Measurements from ENCODE around the gene TRHDE. TPM values are rescaled to one million over a fixed set of nuclear protein-coding genes. Genes with fewer than 3 reads are reported as not detected.
"Not testable (repeated sequence)": the region's sequence is repeated elsewhere in the genome, so short reads cannot be mapped to it uniquely, and the experiment has no call there.

Gene TRHDE
- total RNA-seq, 2 donors from 2014 or later, result 3.1 to 4.1 TPM

DNA sequence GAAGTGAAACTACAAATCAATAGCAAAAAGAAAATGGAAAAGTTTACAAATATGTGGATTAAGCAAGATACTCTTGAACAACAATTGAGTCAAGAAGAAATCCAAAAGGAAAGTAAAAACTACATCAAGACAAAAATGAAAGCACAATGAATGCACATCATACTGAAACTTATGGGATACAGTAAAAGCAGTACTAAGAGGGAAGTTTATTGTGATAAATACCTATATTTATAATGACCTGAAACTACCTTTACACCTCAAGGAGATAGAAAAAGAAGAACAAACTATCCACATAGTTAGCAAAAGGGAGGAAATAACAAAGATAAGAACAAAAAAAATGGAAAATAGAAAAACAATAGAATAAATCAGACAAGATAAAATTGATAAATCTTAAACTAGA is 375.0 kb downstream of the TRHDE start:
- Histone ChIP-seq H3K27me3 (replicated peaks; ENCODE audit: insufficient read depth) (no peaks in the 10 kb centered on the region), H3K36me3 (no peaks in the 10 kb centered on the region), H3K4me1 (replicated peaks) (no peaks in the 10 kb centered on the region), H3K9me3 (no peaks in the 10 kb centered on the region), H3K4me3 (no peak overlapping the region), H3K27ac (no peak overlapping the region)
- DNase-seq (ENCODE audit: low spot score), result no peak
- intact Hi-C loops (cut with DNase I), result no loop called here
- TF ChIP-seq, protein P1, sequence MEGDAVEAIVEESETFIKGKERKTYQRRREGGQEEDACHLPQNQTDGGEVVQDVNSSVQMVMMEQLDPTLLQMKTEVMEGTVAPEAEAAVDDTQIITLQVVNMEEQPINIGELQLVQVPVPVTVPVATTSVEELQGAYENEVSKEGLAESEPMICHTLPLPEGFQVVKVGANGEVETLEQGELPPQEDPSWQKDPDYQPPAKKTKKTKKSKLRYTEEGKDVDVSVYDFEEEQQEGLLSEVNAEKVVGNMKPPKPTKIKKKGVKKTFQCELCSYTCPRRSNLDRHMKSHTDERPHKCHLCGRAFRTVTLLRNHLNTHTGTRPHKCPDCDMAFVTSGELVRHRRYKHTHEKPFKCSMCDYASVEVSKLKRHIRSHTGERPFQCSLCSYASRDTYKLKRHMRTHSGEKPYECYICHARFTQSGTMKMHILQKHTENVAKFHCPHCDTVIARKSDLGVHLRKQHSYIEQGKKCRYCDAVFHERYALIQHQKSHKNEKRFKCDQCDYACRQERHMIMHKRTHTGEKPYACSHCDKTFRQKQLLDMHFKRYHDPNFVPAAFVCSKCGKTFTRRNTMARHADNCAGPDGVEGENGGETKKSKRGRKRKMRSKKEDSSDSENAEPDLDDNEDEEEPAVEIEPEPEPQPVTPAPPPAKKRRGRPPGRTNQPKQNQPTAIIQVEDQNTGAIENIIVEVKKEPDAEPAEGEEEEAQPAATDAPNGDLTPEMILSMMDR (IDR thresholded peaks at IDR 0.05), result no peak
- no peak for TF ChIP-seq POLR2AphosphoS5 (IDR thresholded peaks at IDR 0.05)
- TF ChIP-seq POLR2A (IDR thresholded peaks at IDR 0.05), result no peak

DNA sequence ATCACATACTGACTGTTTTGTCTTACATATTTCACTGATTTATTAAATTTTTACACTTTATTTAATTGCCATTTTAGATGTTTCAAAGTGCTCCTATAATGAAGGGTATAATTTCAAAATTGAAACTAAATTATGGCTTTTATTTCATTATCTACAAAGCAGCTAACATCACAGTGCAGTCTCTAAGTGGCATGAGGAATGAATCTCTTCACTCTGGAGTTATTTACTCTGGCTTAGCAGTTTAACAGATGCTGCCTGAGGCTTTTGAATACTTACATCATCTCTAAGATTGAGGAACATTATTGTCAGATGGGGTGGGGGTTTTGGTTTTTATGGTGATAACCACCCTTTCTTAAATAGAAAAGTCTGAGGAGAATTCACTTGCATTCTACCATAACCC is 386.4 kb downstream of the TRHDE start:
- no peak for DNase-seq (ENCODE audit: low spot score)
- Histone ChIP-seq H3K4me1 (replicated peaks) (no peaks in the 10 kb centered on the region), H3K27ac (no peak overlapping the region), H3K9me3 (no peaks in the 10 kb centered on the region), H3K4me3 (no peak overlapping the region), H3K27me3 (replicated peaks; ENCODE audit: insufficient read depth) (no peaks in the 10 kb centered on the region), H3K36me3 (no peaks in the 10 kb centered on the region)
- intact Hi-C loops (cut with DNase I), result no loop called here
- TF ChIP-seq, protein P1 (IDR thresholded peaks at IDR 0.05), result no peak
- TF ChIP-seq POLR2AphosphoS5 (IDR thresholded peaks at IDR 0.05) (no peak), POLR2A (IDR thresholded peaks at IDR 0.05) (no peak)

DNA sequence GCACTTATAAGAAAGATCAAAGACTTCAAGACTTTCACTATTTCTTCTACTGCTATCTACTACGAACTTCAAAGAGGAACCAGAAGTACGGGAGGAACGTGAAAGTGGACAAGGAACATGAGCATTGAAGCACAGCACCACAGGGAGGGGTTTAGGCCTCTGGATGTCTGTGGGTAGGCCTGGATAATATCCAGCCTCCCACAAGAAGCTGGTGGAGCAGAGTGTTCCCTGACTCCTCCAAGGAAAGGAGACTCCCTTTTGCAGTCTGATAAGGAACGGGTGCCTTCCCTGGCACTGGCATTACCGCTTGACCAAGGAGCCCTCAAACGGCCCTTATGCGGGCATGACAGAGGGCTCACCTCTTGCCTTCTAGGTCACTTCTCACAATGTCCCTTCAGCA is 388.0 kb downstream of the TRHDE start:
- 87% methylated on average over 7 of the region's 7 CpGs for WGBS
- H3K27ac ChIP-seq; H3K27me3 ChIP-seq (replicated peaks; ENCODE audit: insufficient read depth); intact Hi-C loops (cut with DNase I); H3K9me3 ChIP-seq; H3K4me3 ChIP-seq; H3K36me3 ChIP-seq; H3K4me1 ChIP-seq (replicated peaks); DNase-seq (ENCODE audit: low spot score): not testable (repeated sequence)

DNA sequence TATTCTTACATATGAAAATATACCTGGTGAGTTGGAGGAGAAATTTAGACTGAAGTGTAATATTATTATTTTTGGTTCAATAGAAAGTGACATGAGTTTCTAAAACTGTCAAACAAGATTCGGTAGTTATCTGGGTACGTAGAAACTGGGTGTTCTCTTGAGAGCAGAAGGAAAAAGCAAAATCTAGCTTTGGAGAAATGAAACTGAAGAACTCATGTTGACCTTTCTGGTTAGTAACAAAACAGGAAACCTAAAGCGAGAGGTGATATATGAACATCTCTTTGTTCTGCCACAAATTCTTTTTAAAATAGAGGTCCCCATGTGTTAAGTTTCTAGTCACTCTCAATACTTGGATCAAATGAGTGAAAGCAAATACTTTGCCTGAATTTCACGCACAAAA is 401.7 kb downstream of the TRHDE start:
- DNase-seq (ENCODE audit: low spot score), result no peak
- H3K4me3 ChIP-seq, result no peak overlapping the region
- H3K9me3 ChIP-seq, result no peaks in the 10 kb centered on the region
- TF ChIP-seq, protein P1 (IDR thresholded peaks at IDR 0.05), result no peak
- TF ChIP-seq POLR2AphosphoS5 (IDR thresholded peaks at IDR 0.05) (no peak), POLR2A (IDR thresholded peaks at IDR 0.05) (no peak)
- no peaks in the 10 kb centered on the region for H3K27me3 ChIP-seq (replicated peaks; ENCODE audit: insufficient read depth)
- 80% methylated on average over 4 of the region's 4 CpGs for WGBS
- H3K36me3 ChIP-seq, result no peaks in the 10 kb centered on the region
- no peak overlapping the region for H3K27ac ChIP-seq
- H3K4me1 ChIP-seq (replicated peaks), result no peaks in the 10 kb centered on the region
- intact Hi-C loops (cut with DNase I), result no loop called here

DNA sequence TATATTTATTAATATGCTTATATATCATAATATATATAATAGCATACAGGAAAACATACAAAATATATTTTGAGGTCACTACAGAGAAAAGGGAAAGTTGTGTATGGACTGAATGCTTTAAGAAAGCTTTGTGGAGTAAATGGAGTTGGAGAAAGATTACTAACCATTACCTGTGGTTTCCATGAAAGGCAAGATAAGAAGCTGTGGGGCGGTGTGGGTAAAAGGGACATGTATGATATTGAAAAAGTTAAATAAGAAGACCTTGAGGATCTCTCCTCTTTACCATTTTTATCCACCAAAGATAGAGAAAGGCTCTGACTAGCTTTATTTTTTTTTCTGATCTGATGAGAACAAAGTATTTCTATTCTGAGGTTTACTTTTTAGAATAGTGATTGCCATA is 404.4 kb downstream of the TRHDE start:
- Histone ChIP-seq H3K9me3 (no peaks in the 10 kb centered on the region), H3K27ac (no peak overlapping the region), H3K4me1 (replicated peaks) (no peaks in the 10 kb centered on the region), H3K36me3 (no peaks in the 10 kb centered on the region), H3K27me3 (replicated peaks; ENCODE audit: insufficient read depth) (no peaks in the 10 kb centered on the region), H3K4me3 (no peak overlapping the region)
- intact Hi-C loops (cut with DNase I), result no loop called here
- 91% methylated on average over 1 of the region's 1 CpG for WGBS
- no peak for DNase-seq (ENCODE audit: low spot score)
- TF ChIP-seq, protein P1 (IDR thresholded peaks at IDR 0.05), result no peak
- TF ChIP-seq POLR2A (IDR thresholded peaks at IDR 0.05) (no peak), POLR2AphosphoS5 (IDR thresholded peaks at IDR 0.05) (no peak)

Data from prostate gland (tissue), 2 donors.